Measurements from ENCODE around the gene CCSER1.

DNA sequence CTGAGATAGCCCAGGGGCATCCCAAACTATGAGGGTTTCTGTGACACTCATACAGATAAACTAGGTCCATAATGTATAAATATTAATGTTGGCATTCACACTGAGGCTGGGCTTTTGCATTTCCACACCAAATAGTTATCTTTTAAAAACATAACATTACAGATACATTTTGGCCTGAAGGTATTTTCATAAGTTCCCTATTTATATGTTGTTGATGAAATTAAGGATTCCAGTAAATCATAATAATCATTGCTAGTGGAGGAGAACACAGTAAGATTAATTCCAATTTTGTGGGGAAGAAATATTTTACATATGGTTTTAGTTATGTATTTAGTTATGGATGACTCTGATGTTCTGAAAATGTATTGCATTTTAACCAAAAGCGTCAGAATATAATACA, 479.6 kb downstream of the CCSER1 start:
- no peak for TF ChIP-seq EZH2 (IDR thresholded peaks at IDR 0.05; ENCODE audit: borderline replicate concordance, low read length)
- TF ChIP-seq, protein P1, sequence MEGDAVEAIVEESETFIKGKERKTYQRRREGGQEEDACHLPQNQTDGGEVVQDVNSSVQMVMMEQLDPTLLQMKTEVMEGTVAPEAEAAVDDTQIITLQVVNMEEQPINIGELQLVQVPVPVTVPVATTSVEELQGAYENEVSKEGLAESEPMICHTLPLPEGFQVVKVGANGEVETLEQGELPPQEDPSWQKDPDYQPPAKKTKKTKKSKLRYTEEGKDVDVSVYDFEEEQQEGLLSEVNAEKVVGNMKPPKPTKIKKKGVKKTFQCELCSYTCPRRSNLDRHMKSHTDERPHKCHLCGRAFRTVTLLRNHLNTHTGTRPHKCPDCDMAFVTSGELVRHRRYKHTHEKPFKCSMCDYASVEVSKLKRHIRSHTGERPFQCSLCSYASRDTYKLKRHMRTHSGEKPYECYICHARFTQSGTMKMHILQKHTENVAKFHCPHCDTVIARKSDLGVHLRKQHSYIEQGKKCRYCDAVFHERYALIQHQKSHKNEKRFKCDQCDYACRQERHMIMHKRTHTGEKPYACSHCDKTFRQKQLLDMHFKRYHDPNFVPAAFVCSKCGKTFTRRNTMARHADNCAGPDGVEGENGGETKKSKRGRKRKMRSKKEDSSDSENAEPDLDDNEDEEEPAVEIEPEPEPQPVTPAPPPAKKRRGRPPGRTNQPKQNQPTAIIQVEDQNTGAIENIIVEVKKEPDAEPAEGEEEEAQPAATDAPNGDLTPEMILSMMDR (IDR thresholded peaks at IDR 0.05; ENCODE audit: low read length): no peak

Measured in OCI-LY1 (cell line).